MM.1S (cell line): ENCODE measurements around the gene SLC39A6.

ENCODE experiments used
- DNase-seq: peaks from one replicate; pipeline ENCODE4 v3.0.0-alpha.2; 2015
- H2AFZ ChIP-seq: fragments of 300-600 bp; sonication (generic); 2 replicates; pipeline ENCODE4 v1.6.0; 2016; ENCODE audit warnings: antibody characterized with exemption, low read length
- H3F3A ChIP-seq: fragments of 300-600 bp; sonication (generic); 2 replicates; pipeline ENCODE4 v1.6.1; 2016; ENCODE audit warnings: mild to moderate bottlenecking, antibody characterized with exemption, low read length, moderate library complexity, mixed read lengths; ENCODE audit not compliant: insufficient read depth
- H3K27ac ChIP-seq: fragments of 300-600 bp; sonication (generic); 2 replicates; pipeline ENCODE4 v1.5.1; 2016; ENCODE audit warnings: mild to moderate bottlenecking, low read length
- H3K27me3 ChIP-seq: fragments of 300-600 bp; sonication (generic); replicated peaks from 2 replicates; pipeline ENCODE4 v1.6.0; 2016; ENCODE audit warnings: low read length; ENCODE audit not compliant: insufficient read depth
- H3K36me3 ChIP-seq: fragments of 300-600 bp; sonication (generic); replicated peaks from 2 replicates; pipeline ENCODE4 v1.6.1; 2016; ENCODE audit warnings: mild to moderate bottlenecking, low read length, mixed read lengths; ENCODE audit not compliant: insufficient read depth
- H3K4me1 ChIP-seq: fragments of 300-600 bp; sonication (generic); 2 replicates; pipeline ENCODE4 v1.6.1; 2016; ENCODE audit warnings: low read length, mixed read lengths
- H3K4me2 ChIP-seq: fragments of 300-600 bp; sonication (generic); 2 replicates; pipeline ENCODE4 v1.6.0; 2016; ENCODE audit warnings: low read depth, low read length
- H3K4me3 ChIP-seq: fragments of 300-600 bp; sonication (generic); 2 replicates; pipeline ENCODE4 v1.5.1; 2016; ENCODE audit warnings: low read length, mixed read lengths
- H3K79me2 ChIP-seq: fragments of 300-600 bp; sonication (generic); 2 replicates; pipeline ENCODE4 v1.6.1; 2016; ENCODE audit warnings: mixed run types, low read length, mixed read lengths
- H3K9ac ChIP-seq: fragments of 300-600 bp; sonication (generic); 2 replicates; pipeline ENCODE4 v1.6.1; 2016; ENCODE audit warnings: low read length, mixed read lengths
- H3K9me2 ChIP-seq: fragments of 300-600 bp; sonication (generic); replicated peaks from 2 replicates; pipeline ENCODE4 v1.6.1; 2016; ENCODE audit warnings: mild to moderate bottlenecking, low read length, mixed read lengths; ENCODE audit not compliant: insufficient read depth
- H3K9me3 ChIP-seq: fragments of 300-600 bp; sonication (generic); replicated peaks from 2 replicates; pipeline ENCODE4 v1.6.1; 2016; ENCODE audit warnings: mild to moderate bottlenecking, low read length, mixed read lengths; ENCODE audit not compliant: insufficient read depth
- H4K20me1 ChIP-seq: fragments of 300-600 bp; sonication (generic); 2 replicates; pipeline ENCODE4 v1.6.1; 2016; ENCODE audit warnings: mild to moderate bottlenecking, low read length, moderate library complexity, mixed read lengths; ENCODE audit not compliant: insufficient read depth
- CTCF ChIP-seq: fragments of 300-600 bp; sonication (generic); IDR thresholded peaks from 2 replicates; pipeline ENCODE4 v1.5.1; 2016; ENCODE audit warnings: antibody characterized with exemption, low read length, mixed read lengths
- EZH2 ChIP-seq: fragments of 300-600 bp; sonication (generic); optimal IDR thresholded peaks from 2 replicates; pipeline ENCODE3; 2017; ENCODE audit warnings: low read depth, mild to moderate bottlenecking, antibody characterized with exemption, low read length, mixed read lengths
- EZH2phosphoT487 ChIP-seq: fragments of 300-600 bp; sonication (generic); IDR thresholded peaks from 2 replicates; pipeline ENCODE4 v1.6.1; 2018; ENCODE audit warnings: antibody characterized with exemption, low read length

The SLC39A6 gene

GRCh38 chr18:36099311-36099710 is 29.8 kb downstream of the SLC39A6 start:
- Histone ChIP-seq H4K20me1 (no peaks in the 10 kb centered on the region), H3K9ac (no peak overlapping the region), H3K4me1 (peaks cover 8% of the 10 kb centered on the region; the same call in 1 of the 2 replicates), H3K36me3 (no peaks in the 10 kb centered on the region), H3K4me2 (no peak overlapping the region), H3K4me3 (no peak overlapping the region), H3F3A (no peaks in the 10 kb centered on the region), H2AFZ (no peak overlapping the region), H3K9me2 (no peaks in the 10 kb centered on the region), H3K9me3 (no peaks in the 10 kb centered on the region), H3K27me3 (no peaks in the 10 kb centered on the region), H3K79me2 (no peaks in the 10 kb centered on the region), H3K27ac (no peak overlapping the region)
- no peak for DNase-seq
- TF ChIP-seq EZH2phosphoT487 (no peak), EZH2 (no peak), CTCF (no peak)

- no peak for TF ChIP-seq EZH2phosphoT487
- no peak for TF ChIP-seq EZH2
- TF ChIP-seq CTCF = no peak
- Histone ChIP-seq H3K9ac (no peak overlapping the region), H3K79me2 (no peaks in the 10 kb centered on the region), H3K4me3 (no peak overlapping the region), H3K27me3 (no peaks in the 10 kb centered on the region), H3K9me2 (no peaks in the 10 kb centered on the region), H3K36me3 (no peaks in the 10 kb centered on the region), H3K9me3 (no peaks in the 10 kb centered on the region), H3K27ac (no peak overlapping the region), H3K4me1 (no peaks in the 10 kb centered on the region), H2AFZ (no peak overlapping the region), H4K20me1 (no peaks in the 10 kb centered on the region), H3F3A (no peaks in the 10 kb centered on the region), H3K4me2 (no peak overlapping the region)
- DNase-seq = no peak
These were observed 32.2 kb downstream of the SLC39A6 start for GRCh38 chr18:36096955-36097354.

GRCh38 chr18:36095936-36096519 is 33.1 kb downstream of the SLC39A6 start:
- Histone ChIP-seq H3K9me3 (no peaks in the 10 kb centered on the region), H3K4me3 (no peak overlapping the region), H3K9ac (no peak overlapping the region), H4K20me1 (no peaks in the 10 kb centered on the region), H3K27ac (no peak overlapping the region), H3K4me1 (no peaks in the 10 kb centered on the region), H3K4me2 (no peak overlapping the region), H3K27me3 (no peaks in the 10 kb centered on the region), H3F3A (no peaks in the 10 kb centered on the region), H3K79me2 (no peaks in the 10 kb centered on the region), H2AFZ (no peak overlapping the region), H3K9me2 (no peaks in the 10 kb centered on the region), H3K36me3 (no peaks in the 10 kb centered on the region)
- TF ChIP-seq EZH2phosphoT487 (no peak), EZH2 (no peak), CTCF (peak; percentile 62)
- DNase-seq = peak; percentile 62
